Activated T-cell treated with anti-CD3 and anti-CD28 coated beads for 1 hour (primary cell): ENCODE data around the gene GRIP1.
"Not testable (repeated sequence)": the region's sequence is repeated elsewhere in the genome, so short reads cannot be mapped to it uniquely, and the experiment has no call there.

ENCODE experiments used
- DNase-seq: peaks from one replicate; pipeline ENCODE4 v3.0.0-alpha.2; 2020; ENCODE audit warnings: low read depth

The GRIP1 gene

GRCh38 chr12:66320996-66321395 is 357.9 kb downstream of the GRIP1 start:
- no peak for DNase-seq

- DNase-seq, result no peak
Measured at GRCh38 chr12:66319266-66319954, 359.5 kb downstream of the GRIP1 start.

GRCh38 chr12:66314278-66314677 is 364.6 kb downstream of the GRIP1 start:
- no peak for DNase-seq

- DNase-seq, result no peak
Measured at GRCh38 chr12:66312189-66312588, 366.7 kb downstream of the GRIP1 start.

- DNase-seq, result no peak
Measured at GRCh38 chr12:66309606-66310005, 369.3 kb downstream of the GRIP1 start.

GRCh38 chr12:66304296-66304900 is 374.5 kb downstream of the GRIP1 start:
- no peak for DNase-seq

- DNase-seq, result not testable (repeated sequence)
Measured at GRCh38 chr12:66303316-66303804, 375.5 kb downstream of the GRIP1 start.

GRCh38 chr12:66302827-66303169 is 376.1 kb downstream of the GRIP1 start:
- no peak for DNase-seq

- DNase-seq, result peak; percentile 98
Measured at GRCh38 chr12:66301944-66302826, 376.7 kb downstream of the GRIP1 start, which contains the start of gene HELB. TSS of gene HELB (plus strand) at chr12:66302493. CDS start at chr12:66302604, 111 bp downstream.

GRCh38 chr12:66297923-66298322 is 381.0 kb downstream of the GRIP1 start:
- DNase-seq, result no peak
